Activated CD8-positive, alpha-beta T cell treated with anti-CD3 and anti-CD28 coated beads for 36 hours (primary cell): ENCODE results near the gene FSIP1. TPM values are rescaled to one million over a fixed set of nuclear protein-coding genes. Genes with fewer than 3 reads are reported as not detected.

Experiments used
- ATAC-seq: fragments of 200-7000 bp; cut with Tn5 transposase; one replicate; pipeline ENCODE4 v1.10.0; 2021; ENCODE audit warnings: mild to moderate bottlenecking, moderate library complexity
- CTCF ChIA-PET: fragments of 350-600 bp; sonication (Branson Sonifier 250); formaldehyde crosslinking; loops from one replicate; lab custom pipeline; 2021; ENCODE audit warnings: antibody characterized with exemption; lab: Charles Lee
- POLR2A ChIA-PET: fragments of 350-600 bp; sonication (Branson Sonifier 250); formaldehyde crosslinking; loops from one replicate; lab custom pipeline; 2021; ENCODE audit warnings: antibody characterized with exemption; lab: Charles Lee
- DNase-seq: peaks from one replicate; pipeline ENCODE4 v3.0.0-alpha.2; 2020
- H3K27ac Mint-ChIP-seq: one replicate; pipeline ENCODE4 v1.8.0; 2021; ENCODE audit warnings: mild to moderate bottlenecking, mixed read lengths
- H3K27me3 Mint-ChIP-seq: one replicate; pipeline ENCODE4 v1.8.0; 2021; ENCODE audit warnings: mixed read lengths
- H3K36me3 Mint-ChIP-seq: one replicate; pipeline ENCODE4 v1.8.0; 2021; ENCODE audit warnings: low read depth, mixed read lengths
- H3K4me1 Mint-ChIP-seq: one replicate; pipeline ENCODE4 v1.8.0; 2021; ENCODE audit warnings: low read depth, mixed read lengths
- H3K4me3 Mint-ChIP-seq: one replicate; pipeline ENCODE4 v1.8.0; 2021; ENCODE audit warnings: mild to moderate bottlenecking, moderate library complexity, mixed read lengths
- H3K9me3 Mint-ChIP-seq: one replicate; pipeline ENCODE4 v1.8.0; 2021; ENCODE audit warnings: mixed read lengths
- intact Hi-C: fragments of 100-400 bp; cut with micrococcal nuclease; formaldehyde crosslinking; loops from one replicate; pipeline ENCODE4 v1.10.0; 2022
- total RNA-seq, 2 experiments: library from RNA; stranded (reverse); gene quantifications; one replicate each; pipeline ENCODE4 v1.2.3, GENCODE V29; 2021
- TF ChIP-seq, protein P1 (sequence below): fragments of 200-600 bp; IDR thresholded peaks from one replicate; pipeline ENCODE4 v1.8.0; 2022; ENCODE audit warnings: antibody characterized with exemption, mild to moderate bottlenecking

Gene FSIP1
- total RNA-seq, 2 experiments from 2014 or later: 0.36 to 0.43 TPM

DNA sequence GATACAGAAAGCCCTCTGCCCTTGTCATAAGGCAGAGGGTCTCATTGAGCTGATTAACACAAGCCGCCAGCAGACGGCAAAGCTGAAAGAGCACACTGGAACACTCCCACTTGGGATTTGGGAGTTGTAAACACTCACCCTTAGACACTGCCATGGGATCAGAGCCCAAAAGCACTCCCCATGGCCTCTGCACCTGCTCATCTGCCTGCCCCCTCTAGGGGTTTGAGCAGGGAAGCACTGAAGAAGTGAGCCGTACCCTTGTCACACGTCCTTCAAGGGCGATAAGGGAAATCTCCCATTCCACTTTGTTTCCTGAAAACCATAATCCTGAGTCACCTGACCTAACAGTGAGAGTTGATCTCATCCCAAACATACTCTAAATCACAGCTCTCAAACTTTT, 14.7 kb downstream of the FSIP1 start:
- H3K4me1 Mint-ChIP-seq: peaks cover 4% of the 10 kb centered on the region
- POLR2A ChIA-PET: no interaction called here
- no peaks in the 10 kb centered on the region for H3K9me3 Mint-ChIP-seq
- TF ChIP-seq, protein P1, sequence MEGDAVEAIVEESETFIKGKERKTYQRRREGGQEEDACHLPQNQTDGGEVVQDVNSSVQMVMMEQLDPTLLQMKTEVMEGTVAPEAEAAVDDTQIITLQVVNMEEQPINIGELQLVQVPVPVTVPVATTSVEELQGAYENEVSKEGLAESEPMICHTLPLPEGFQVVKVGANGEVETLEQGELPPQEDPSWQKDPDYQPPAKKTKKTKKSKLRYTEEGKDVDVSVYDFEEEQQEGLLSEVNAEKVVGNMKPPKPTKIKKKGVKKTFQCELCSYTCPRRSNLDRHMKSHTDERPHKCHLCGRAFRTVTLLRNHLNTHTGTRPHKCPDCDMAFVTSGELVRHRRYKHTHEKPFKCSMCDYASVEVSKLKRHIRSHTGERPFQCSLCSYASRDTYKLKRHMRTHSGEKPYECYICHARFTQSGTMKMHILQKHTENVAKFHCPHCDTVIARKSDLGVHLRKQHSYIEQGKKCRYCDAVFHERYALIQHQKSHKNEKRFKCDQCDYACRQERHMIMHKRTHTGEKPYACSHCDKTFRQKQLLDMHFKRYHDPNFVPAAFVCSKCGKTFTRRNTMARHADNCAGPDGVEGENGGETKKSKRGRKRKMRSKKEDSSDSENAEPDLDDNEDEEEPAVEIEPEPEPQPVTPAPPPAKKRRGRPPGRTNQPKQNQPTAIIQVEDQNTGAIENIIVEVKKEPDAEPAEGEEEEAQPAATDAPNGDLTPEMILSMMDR: no peak
- CTCF ChIA-PET: interaction anchor here (0.6 to 5.6 kb wide), 2 partner anchors 11 to 81 kb away, joined by 3 to 41 read pairs; no protein-coding TSS in a partner anchor
- no peak overlapping the region for H3K4me3 Mint-ChIP-seq
- no peaks in the 10 kb centered on the region for H3K36me3 Mint-ChIP-seq
- ATAC-seq (no peak), DNase-seq (no peak)
- H3K27ac Mint-ChIP-seq: no peak overlapping the region
- intact Hi-C loops: no loop called here
- H3K27me3 Mint-ChIP-seq: no peaks in the 10 kb centered on the region

DNA sequence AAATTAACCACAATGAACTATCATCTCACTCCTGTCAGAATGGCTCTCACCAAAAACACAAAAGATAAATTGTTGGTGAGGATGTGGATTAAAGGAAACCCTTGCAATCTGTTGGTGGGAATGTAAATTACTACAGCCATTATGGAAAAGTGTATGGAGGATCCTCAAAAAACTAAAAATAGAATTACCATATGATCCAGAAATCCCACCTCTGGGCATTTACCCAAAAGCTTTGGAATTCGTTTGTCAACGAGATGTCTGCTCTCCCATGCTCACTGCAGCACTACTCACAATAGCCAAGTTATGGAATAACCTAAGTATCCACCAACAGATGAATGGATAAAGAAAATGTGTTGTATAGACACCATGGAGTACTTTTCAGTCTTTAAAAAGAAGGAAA, 21.6 kb downstream of the FSIP1 start:
- no peaks in the 10 kb centered on the region for H3K36me3 Mint-ChIP-seq
- TF ChIP-seq, protein P1: no peak
- intact Hi-C loops: no loop called here
- DNase-seq (no peak), ATAC-seq (no peak)
- H3K27me3 Mint-ChIP-seq: no peaks in the 10 kb centered on the region
- POLR2A ChIA-PET: no interaction called here
- CTCF ChIA-PET: no interaction called here
- no peaks in the 10 kb centered on the region for H3K4me1 Mint-ChIP-seq
- no peak overlapping the region for H3K4me3 Mint-ChIP-seq
- H3K27ac Mint-ChIP-seq: no peak overlapping the region
- H3K9me3 Mint-ChIP-seq: no peaks in the 10 kb centered on the region

DNA sequence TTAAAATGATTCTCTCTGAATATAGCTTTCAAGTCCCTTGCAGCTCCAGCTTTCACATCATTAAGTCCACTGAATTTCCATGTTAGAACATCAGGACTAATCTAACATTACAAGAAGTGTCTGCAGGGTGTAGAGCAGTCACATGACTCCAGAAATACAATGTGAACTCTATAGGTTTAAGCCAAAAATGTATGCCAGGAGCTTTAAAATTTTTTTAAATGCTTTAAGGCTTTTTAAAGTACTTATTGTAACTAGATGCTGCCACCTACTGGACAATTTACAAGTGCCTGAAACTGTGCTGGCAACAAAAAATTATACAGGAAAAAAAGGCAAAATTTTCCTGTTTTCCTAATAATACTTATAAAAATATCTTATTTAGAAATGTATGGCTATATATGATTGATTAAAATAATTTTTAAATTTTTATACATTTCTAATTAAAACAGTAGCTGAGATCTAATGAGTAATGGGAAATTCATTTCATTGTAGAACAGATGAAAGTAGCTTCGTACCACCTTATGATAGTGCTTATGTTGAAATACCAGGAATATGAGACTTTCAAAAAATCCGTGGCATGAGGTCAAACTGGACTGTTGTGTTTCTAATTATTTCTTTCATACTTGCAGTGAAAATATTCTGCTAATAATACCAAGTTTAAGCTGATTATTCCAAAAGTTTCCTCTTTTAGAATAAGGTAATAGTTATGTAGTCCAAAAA, 25.7 kb downstream of the FSIP1 start:
- peak; percentile 38 for DNase-seq
- H3K36me3 Mint-ChIP-seq: no peaks in the 10 kb centered on the region
- no peak overlapping the region for H3K27ac Mint-ChIP-seq
- CTCF ChIA-PET: interaction anchor here (0.6 to 6.7 kb wide), 78 partner anchors 9 to 1050 kb away, joined by 3 to 112 read pairs (median 4); partner anchors contain the start of genes FSIP1 and THBS1
- intact Hi-C loops: loop anchor here (1.0 to 5.0 kb wide), 2 partner anchors 70 to 174 kb away; no protein-coding TSS in a partner anchor
- H3K27me3 Mint-ChIP-seq: no peaks in the 10 kb centered on the region
- no peaks in the 10 kb centered on the region for H3K9me3 Mint-ChIP-seq
- peak; percentile 37 for ATAC-seq
- H3K4me3 Mint-ChIP-seq: no peak overlapping the region
- POLR2A ChIA-PET: interaction anchor here (0.6 kb wide), 1 partner anchor 12 kb away, joined by 3 read pairs; no protein-coding TSS in a partner anchor
- H3K4me1 Mint-ChIP-seq: no peaks in the 10 kb centered on the region
- TF ChIP-seq, protein P1: peak; percentile 90

DNA sequence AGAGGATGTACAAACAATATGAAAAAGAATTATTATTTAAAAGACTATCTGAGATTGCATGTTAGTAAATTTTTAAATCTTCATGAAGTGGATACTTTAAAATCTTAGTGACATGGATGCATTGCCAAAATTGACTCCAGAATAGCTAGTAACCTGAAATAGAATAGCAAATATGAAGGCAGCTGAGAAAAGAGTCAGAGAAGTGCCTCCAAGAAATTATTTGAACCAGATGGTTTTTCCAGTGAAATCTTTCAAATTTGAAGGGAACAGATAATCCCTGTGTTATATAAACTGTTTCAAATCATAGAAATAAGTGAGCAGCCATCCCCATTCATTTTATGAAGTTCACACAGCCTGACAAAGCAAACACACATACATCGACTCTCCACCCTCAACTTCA, 29.6 kb downstream of the FSIP1 start:
- H3K9me3 Mint-ChIP-seq: no peaks in the 10 kb centered on the region
- DNase-seq (no peak), ATAC-seq (no peak)
- peaks cover 3% of the 10 kb centered on the region for H3K27me3 Mint-ChIP-seq
- H3K4me3 Mint-ChIP-seq: no peak overlapping the region
- ChIA-PET CTCF (no interaction called here), POLR2A (no interaction called here)
- H3K27ac Mint-ChIP-seq: no peak overlapping the region
- H3K36me3 Mint-ChIP-seq: no peaks in the 10 kb centered on the region
- no peaks in the 10 kb centered on the region for H3K4me1 Mint-ChIP-seq
- intact Hi-C loops: no loop called here
- TF ChIP-seq, protein P1: no peak

DNA sequence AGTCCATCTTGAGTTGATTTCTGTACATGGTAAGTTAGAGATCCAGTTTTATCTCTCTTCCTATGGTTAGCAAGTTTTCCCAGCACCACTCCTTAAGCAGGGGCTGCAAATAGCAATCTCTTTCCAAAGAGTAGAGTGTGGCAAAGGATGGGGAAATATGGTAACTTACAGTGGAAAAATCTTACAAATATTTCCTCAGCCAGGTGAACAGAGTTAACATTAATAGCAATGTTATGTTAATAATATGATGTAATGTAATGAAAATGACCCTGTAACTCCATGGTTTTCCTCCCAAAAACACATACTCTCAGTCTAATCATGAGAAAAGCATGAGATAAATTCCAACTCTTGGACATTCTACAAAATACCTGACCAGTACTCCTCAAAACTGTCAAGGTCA, 30.4 kb downstream of the FSIP1 start:
- peaks cover 5% of the 10 kb centered on the region for H3K27me3 Mint-ChIP-seq
- ChIA-PET POLR2A (no interaction called here), CTCF (no interaction called here)
- no peaks in the 10 kb centered on the region for H3K4me1 Mint-ChIP-seq
- H3K9me3 Mint-ChIP-seq: no peaks in the 10 kb centered on the region
- no peak overlapping the region for H3K4me3 Mint-ChIP-seq
- intact Hi-C loops: no loop called here
- ATAC-seq (no peak), DNase-seq (no peak)
- no peaks in the 10 kb centered on the region for H3K36me3 Mint-ChIP-seq
- no peak overlapping the region for H3K27ac Mint-ChIP-seq
- TF ChIP-seq, protein P1: no peak
